Tibial nerve (tissue), 4 donors: Measurements from ENCODE around the gene TAF1A.

Experiments
- EP300 ChIP-seq, 2 donors: sonication (generic); formaldehyde crosslinking; IDR thresholded peaks; one replicate each; pipeline ENCODE4 v1.6.1; 2017; ENCODE audit warnings: antibody characterized with exemption in 2 of 2, mild to moderate bottlenecking in 1 of 2
- POLR2A ChIP-seq, 2 donors: fragments of 450-650 bp; IDR thresholded peaks; one replicate each; pipeline ENCODE4 v1.6.1; 2017; ENCODE audit warnings: antibody characterized with exemption in 2 of 2, mild to moderate bottlenecking in 2 of 2, moderate library complexity in 2 of 2
- TF ChIP-seq, protein P1 (sequence below), 5 experiments: fragments of 200-600 bp in 3 of 5; fragments of 450-650 bp in 2 of 5; sonication (generic) in 3 of 5; IDR thresholded peaks; one replicate each; pipeline ENCODE4 v1.5.1; 2016 to 2019; ENCODE audit warnings: antibody characterized with exemption in 5 of 5, mild to moderate bottlenecking in 3 of 5, moderate library complexity in 2 of 5

DNA sequence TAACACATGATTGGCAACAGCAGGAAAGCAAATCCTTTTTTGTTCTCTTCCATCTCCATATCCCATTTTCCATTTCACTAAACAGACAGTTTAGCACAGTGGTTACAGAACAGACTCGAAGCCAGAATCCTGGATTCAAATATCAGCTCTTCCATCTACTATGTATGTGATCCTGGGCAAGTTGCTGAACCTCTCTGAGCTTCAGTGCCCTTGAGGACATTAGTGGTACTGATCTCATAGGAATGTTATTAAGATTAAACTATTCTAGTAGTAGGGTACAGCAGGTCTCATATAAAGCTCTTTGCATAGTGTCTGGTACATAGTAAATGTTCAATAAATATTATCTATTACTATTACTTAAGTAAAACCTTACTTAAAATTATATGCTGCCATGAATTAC, 28.1 kb downstream of the TAF1A start:
- TF ChIP-seq, protein P1, sequence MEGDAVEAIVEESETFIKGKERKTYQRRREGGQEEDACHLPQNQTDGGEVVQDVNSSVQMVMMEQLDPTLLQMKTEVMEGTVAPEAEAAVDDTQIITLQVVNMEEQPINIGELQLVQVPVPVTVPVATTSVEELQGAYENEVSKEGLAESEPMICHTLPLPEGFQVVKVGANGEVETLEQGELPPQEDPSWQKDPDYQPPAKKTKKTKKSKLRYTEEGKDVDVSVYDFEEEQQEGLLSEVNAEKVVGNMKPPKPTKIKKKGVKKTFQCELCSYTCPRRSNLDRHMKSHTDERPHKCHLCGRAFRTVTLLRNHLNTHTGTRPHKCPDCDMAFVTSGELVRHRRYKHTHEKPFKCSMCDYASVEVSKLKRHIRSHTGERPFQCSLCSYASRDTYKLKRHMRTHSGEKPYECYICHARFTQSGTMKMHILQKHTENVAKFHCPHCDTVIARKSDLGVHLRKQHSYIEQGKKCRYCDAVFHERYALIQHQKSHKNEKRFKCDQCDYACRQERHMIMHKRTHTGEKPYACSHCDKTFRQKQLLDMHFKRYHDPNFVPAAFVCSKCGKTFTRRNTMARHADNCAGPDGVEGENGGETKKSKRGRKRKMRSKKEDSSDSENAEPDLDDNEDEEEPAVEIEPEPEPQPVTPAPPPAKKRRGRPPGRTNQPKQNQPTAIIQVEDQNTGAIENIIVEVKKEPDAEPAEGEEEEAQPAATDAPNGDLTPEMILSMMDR (IDR thresholded peaks at IDR 0.05), result no peak
- TF ChIP-seq EP300 (IDR thresholded peaks at IDR 0.05) (no peak), POLR2A (IDR thresholded peaks at IDR 0.05) (no peak)
